Uterus (tissue), 2 donors: ENCODE data around the gene HS3ST3A1.

ENCODE experiments used
- POLR2A ChIP-seq, 2 donors: fragments of 450-650 bp; IDR thresholded peaks; one replicate each; pipeline ENCODE4 v1.6.1; 2016; ENCODE audit warnings: antibody characterized with exemption in 2 of 2, mild to moderate bottlenecking in 1 of 2, moderate library complexity in 1 of 2
- TF ChIP-seq, protein P1 (sequence below), 4 experiments: fragments of 200-600 bp in 2 of 4; fragments of 450-650 bp in 2 of 4; sonication (generic) in 2 of 4; IDR thresholded peaks; one replicate each; pipeline ENCODE4 v1.5.1; 2016 to 2019; ENCODE audit warnings: antibody characterized with exemption in 4 of 4, mild to moderate bottlenecking in 2 of 4, moderate library complexity in 1 of 4

DNA sequence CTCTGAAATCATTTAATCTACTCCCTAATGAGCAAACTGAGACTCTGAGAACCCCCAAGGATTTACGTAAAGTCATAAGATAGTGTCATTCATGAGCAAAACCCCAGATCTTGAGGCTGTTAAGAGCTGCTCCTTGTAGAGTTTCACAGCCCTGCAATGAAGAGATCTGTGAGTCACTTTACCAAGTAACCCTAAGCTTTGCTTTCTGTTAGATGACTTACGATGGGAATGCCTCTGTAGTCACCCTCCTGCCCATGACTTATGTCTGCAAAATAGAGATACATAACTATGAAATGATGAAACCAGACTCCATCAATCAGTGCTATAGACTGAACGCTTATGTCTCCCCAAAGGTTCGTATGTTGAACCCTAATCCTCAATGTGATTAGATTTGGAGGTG, 117.7 kb downstream of the HS3ST3A1 start:
- TF ChIP-seq, protein P1, sequence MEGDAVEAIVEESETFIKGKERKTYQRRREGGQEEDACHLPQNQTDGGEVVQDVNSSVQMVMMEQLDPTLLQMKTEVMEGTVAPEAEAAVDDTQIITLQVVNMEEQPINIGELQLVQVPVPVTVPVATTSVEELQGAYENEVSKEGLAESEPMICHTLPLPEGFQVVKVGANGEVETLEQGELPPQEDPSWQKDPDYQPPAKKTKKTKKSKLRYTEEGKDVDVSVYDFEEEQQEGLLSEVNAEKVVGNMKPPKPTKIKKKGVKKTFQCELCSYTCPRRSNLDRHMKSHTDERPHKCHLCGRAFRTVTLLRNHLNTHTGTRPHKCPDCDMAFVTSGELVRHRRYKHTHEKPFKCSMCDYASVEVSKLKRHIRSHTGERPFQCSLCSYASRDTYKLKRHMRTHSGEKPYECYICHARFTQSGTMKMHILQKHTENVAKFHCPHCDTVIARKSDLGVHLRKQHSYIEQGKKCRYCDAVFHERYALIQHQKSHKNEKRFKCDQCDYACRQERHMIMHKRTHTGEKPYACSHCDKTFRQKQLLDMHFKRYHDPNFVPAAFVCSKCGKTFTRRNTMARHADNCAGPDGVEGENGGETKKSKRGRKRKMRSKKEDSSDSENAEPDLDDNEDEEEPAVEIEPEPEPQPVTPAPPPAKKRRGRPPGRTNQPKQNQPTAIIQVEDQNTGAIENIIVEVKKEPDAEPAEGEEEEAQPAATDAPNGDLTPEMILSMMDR (IDR thresholded peaks at IDR 0.05): no peak
- no peak for TF ChIP-seq POLR2A (IDR thresholded peaks at IDR 0.05)
